ENCODE measurements around the gene RFNG. TPM values are rescaled to one million over a fixed set of nuclear protein-coding genes. Genes with fewer than 3 reads are reported as not detected.

Gene RFNG
- total and polyA plus RNA-seq, 10 of the 15 experiments (the other 5 are each of a cell fraction or from before 2014, with no cell fraction given), result 0.10 to 19.6 (median 6.2) TPM

- in situ Hi-C loops (cut with MboI), result no loop called here
- ChIA-PET CTCF (no interaction called here), SMC1A (ENCODE audit: uncharacterized antibody, unreplicated experiment) (no interaction called here), RAD21 (ENCODE audit: unreplicated experiment) (no interaction called here), POLR2A (interaction anchor here (0.5 to 0.6 kb wide), 4 partner anchors 45 to 495 kb away, joined by 3 read pairs; no protein-coding TSS in a partner anchor)
- Histone ChIP-seq H3K27ac (ENCODE audit: control insufficient read depth, insufficient read depth) (no peak overlapping the region), H3K4me2 (ENCODE audit: control insufficient read depth, insufficient read depth) (no peak overlapping the region), H3K9ac (ENCODE audit: control insufficient read depth, insufficient read depth, low read length) (no peak overlapping the region), H3K4me1 (ENCODE audit: control insufficient read depth, insufficient read depth, low read length) (no peaks in the 10 kb centered on the region), H3K4me3 (no peak overlapping the region), H3K9me3 (replicated peaks; ENCODE audit: control insufficient read depth, insufficient read depth, low read length) (no peaks in the 10 kb centered on the region), H3K27me3 (replicated peaks in 1 of 2; ENCODE audit: control insufficient read depth in 2 of 2, insufficient read depth in 2 of 2, low read length in 1 of 2) (no peaks in the 10 kb centered on the region), H4K20me1 (ENCODE audit: control insufficient read depth, insufficient read depth) (no peaks in the 10 kb centered on the region), H3K36me3 (ENCODE audit: control insufficient read depth in 2 of 2, insufficient read depth in 2 of 2, low read length in 1 of 2) (peaks cover 14 to 77% of the 10 kb centered on the region in 2 experiments), H2AFZ (ENCODE audit: control insufficient read depth, low read depth, low read length) (no peak overlapping the region), H3K79me2 (ENCODE audit: control insufficient read depth, insufficient read depth, low read length) (peaks cover under 1% of the 10 kb centered on the region)
- intact Hi-C loops (cut with micrococcal nuclease; ENCODE audit: unreplicated experiment), result no loop called here
- WGBS (ENCODE audit: insufficient coverage, insufficient replicate concordance, low lambda C conversion rate, missing lambda C conversion rate), result 91% methylated on average over 29 of the region's 29 CpGs
- no peak for ATAC-seq
- no peak for FAIRE-seq
- TF ChIP-seq RAD51 (IDR thresholded peaks at IDR 0.05) (no peak), WRNIP1 (IDR thresholded peaks at IDR 0.05; ENCODE audit: borderline replicate concordance, low read depth, low read length) (no peak), FOS (IDR thresholded peaks at IDR 0.05; ENCODE audit: borderline replicate concordance, extremely low read depth, insufficient read length) (no peak), POLR2A (IDR thresholded peaks at IDR 0.05; ENCODE audit: low read depth, low read length) (peak; percentile 4; the same call in 1 of the 2 replicates)
- TF ChIP-seq, protein P1, sequence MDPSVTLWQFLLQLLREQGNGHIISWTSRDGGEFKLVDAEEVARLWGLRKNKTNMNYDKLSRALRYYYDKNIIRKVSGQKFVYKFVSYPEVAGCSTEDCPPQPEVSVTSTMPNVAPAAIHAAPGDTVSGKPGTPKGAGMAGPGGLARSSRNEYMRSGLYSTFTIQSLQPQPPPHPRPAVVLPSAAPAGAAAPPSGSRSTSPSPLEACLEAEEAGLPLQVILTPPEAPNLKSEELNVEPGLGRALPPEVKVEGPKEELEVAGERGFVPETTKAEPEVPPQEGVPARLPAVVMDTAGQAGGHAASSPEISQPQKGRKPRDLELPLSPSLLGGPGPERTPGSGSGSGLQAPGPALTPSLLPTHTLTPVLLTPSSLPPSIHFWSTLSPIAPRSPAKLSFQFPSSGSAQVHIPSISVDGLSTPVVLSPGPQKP (IDR thresholded peaks at IDR 0.05; ENCODE audit: low read depth, low read length), result no peak
- BruUV-seq (replicated peaks), result no TSS peak
- DNase-seq (ENCODE audit: low read depth, low spot score), result no peak
Measured at GRCh38 chr17:82089723-82090548, 38.3 kb upstream of the RFNG start.
